Neuronal stem cell (in vitro differentiated cells): ENCODE results near the gene GNB4.

ENCODE experiments used
- DNase-seq: peaks from one replicate; pipeline ENCODE4 v3.0.0-alpha.2; 2013; ENCODE audit warnings: low spot score
- H2AFZ ChIP-seq: one replicate; pipeline ENCODE4 v1.6.1; 2013; ENCODE audit warnings: mild to moderate bottlenecking, low read length, inconsistent platforms
- H2AK5ac ChIP-seq: 2 replicates; pipeline ENCODE4 v1.6.1; 2013; ENCODE audit warnings: low read depth, mild to moderate bottlenecking, inconsistent platforms, low read length, moderate library complexity, mixed read lengths
- H2BK120ac ChIP-seq: 2 replicates; pipeline ENCODE4 v1.6.1; 2013; ENCODE audit warnings: low read depth, mild to moderate bottlenecking, inconsistent platforms, low read length, moderate library complexity, mixed read lengths
- H2BK12ac ChIP-seq: one replicate; pipeline ENCODE4 v1.6.1; 2013; ENCODE audit warnings: low read length, inconsistent platforms
- H2BK15ac ChIP-seq: 2 replicates; pipeline ENCODE4 v1.6.1; 2013; ENCODE audit warnings: mild to moderate bottlenecking, low read length, inconsistent platforms, mixed read lengths
- H2BK5ac ChIP-seq: one replicate; pipeline ENCODE4 v1.6.1; 2013; ENCODE audit warnings: inconsistent platforms, mild to moderate bottlenecking, low read length, moderate library complexity
- H3K14ac ChIP-seq: one replicate; pipeline ENCODE4 v1.6.1; 2013; ENCODE audit warnings: low read length, inconsistent platforms
- H3K18ac ChIP-seq: 2 replicates; pipeline ENCODE4 v1.6.1; 2013; ENCODE audit warnings: low read length, inconsistent platforms
- H3K23ac ChIP-seq: 2 replicates; pipeline ENCODE4 v1.6.1; 2013; ENCODE audit warnings: low read depth, mild to moderate bottlenecking, mixed read lengths, low read length, inconsistent platforms; ENCODE audit not compliant: poor library complexity
- H3K27ac ChIP-seq: replicated peaks from 3 replicates; pipeline ENCODE4 v1.5.1; 2013; ENCODE audit warnings: low read length, inconsistent platforms
- H3K27me3 ChIP-seq, 3 experiments: 2 replicates each; pipeline ENCODE4 v1.6.1; 2013; ENCODE audit warnings: low read length in 3 of 3, mild to moderate bottlenecking in 2 of 3, inconsistent platforms in 1 of 3, low read depth in 1 of 3, mixed read lengths in 1 of 3, moderate library complexity in 1 of 3; ENCODE audit not compliant: control insufficient read depth in 3 of 3, insufficient read depth in 3 of 3
- H3K36me3 ChIP-seq, 2 donors: replicated peaks in 1 of 2; 2 replicates each; pipeline ENCODE4 v1.6.1; 2013; ENCODE audit warnings: low read length in 2 of 2; ENCODE audit not compliant: control insufficient read depth in 2 of 2, insufficient read depth in 2 of 2
- H3K4ac ChIP-seq: 2 replicates; pipeline ENCODE4 v1.6.1; 2013; ENCODE audit warnings: inconsistent platforms, mild to moderate bottlenecking, low read length, moderate library complexity
- H3K4me1 ChIP-seq, 2 donors: 1 replicate in 1 of 2; 2 replicates in 1 of 2; pipeline ENCODE4 v1.6.1; 2013; ENCODE audit warnings: low read length in 2 of 2, low read depth in 1 of 2; ENCODE audit not compliant: control insufficient read depth in 2 of 2, insufficient read depth in 1 of 2
- H3K4me2 ChIP-seq: one replicate; pipeline ENCODE4 v1.6.1; 2013; ENCODE audit warnings: mild to moderate bottlenecking, low read length, inconsistent platforms; ENCODE audit not compliant: insufficient read depth, poor library complexity, severe bottlenecking
- H3K4me3 ChIP-seq, 2 donors: 2 replicates each; pipeline ENCODE4 v1.5.1; 2013; ENCODE audit warnings: low read length in 2 of 2, mild to moderate bottlenecking in 2 of 2, inconsistent platforms in 1 of 2, moderate library complexity in 1 of 2
- H3K79me1 ChIP-seq: one replicate; pipeline ENCODE4 v1.6.1; 2013; ENCODE audit warnings: low read depth, mild to moderate bottlenecking, inconsistent platforms, low read length, moderate library complexity
- H3K9ac ChIP-seq: one replicate; pipeline ENCODE4 v1.6.1; 2013; ENCODE audit warnings: mild to moderate bottlenecking, low read depth, low read length, inconsistent platforms; ENCODE audit not compliant: poor library complexity
- H3K9me3 ChIP-seq, 2 donors: replicated peaks in 1 of 2; 2 replicates each; pipeline versions ENCODE3 to v1.6.1; 2013; ENCODE audit warnings: low read length in 2 of 2, mild to moderate bottlenecking in 2 of 2, inconsistent platforms in 1 of 2, low read depth in 1 of 2, mixed read lengths in 1 of 2, moderate library complexity in 1 of 2; ENCODE audit not compliant: control insufficient read depth in 2 of 2, insufficient read depth in 1 of 2
- H4K8ac ChIP-seq: one replicate; pipeline ENCODE4 v1.6.1; 2013; ENCODE audit warnings: low read depth, mild to moderate bottlenecking, inconsistent platforms, low read length, moderate library complexity
- H4K91ac ChIP-seq: one replicate; pipeline ENCODE4 v1.6.1; 2013; ENCODE audit warnings: low read length, low read depth, mild to moderate bottlenecking, inconsistent platforms; ENCODE audit not compliant: poor library complexity
- WGBS, 2 donors: extraction: QIAGEN DNeasy Blood & Tissue Kit; methylation state at CpG; one replicate each; pipeline ENCODE4 v1.1.7; 2013; ENCODE audit warnings: missing lambda C conversion rate in 2 of 2, mixed read lengths in 1 of 2; ENCODE audit not compliant: insufficient read length in 2 of 2, insufficient replicate concordance in 1 of 2; ENCODE audit errors: extremely low coverage in 2 of 2; 5-methylcytosine and 5-hydroxymethylcytosine counted together

The GNB4 gene

DNA sequence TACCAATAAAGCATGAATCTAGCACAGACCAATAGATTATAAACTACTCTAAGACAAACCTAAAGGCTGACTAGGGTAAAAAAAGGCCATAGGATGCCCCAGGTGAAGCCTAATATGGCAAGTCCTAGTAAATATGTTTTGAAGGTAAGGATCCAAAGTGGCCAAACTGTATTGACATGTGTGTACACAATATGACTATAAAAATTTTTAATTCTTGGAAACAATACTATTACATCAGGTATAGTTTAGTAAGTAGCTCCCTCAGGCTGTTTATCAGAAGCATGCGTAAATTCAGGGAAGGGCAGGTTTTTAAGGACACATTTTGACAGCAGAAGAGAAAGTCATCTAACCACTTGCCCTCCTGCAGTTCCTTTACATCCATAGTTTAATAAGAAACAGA is 18.8 kb downstream of the GNB4 start:
- Histone ChIP-seq H2AK5ac (no peak overlapping the region), H2BK15ac (no peak overlapping the region), H3K14ac (no peak overlapping the region), H3K4me2 (no peak overlapping the region), H4K8ac (no peak overlapping the region), H2BK5ac (no peak overlapping the region), H2AFZ (no peak overlapping the region), H3K79me1 (no peaks in the 10 kb centered on the region), H3K4ac (no peak overlapping the region), H3K23ac (no peak overlapping the region), H3K27ac (no peak overlapping the region), H3K18ac (no peak overlapping the region), H3K4me3 (no peak overlapping the region), H3K4me1 (no peaks in the 10 kb centered on the region), H3K9me3 (no peaks in the 10 kb centered on the region), H2BK120ac (no peak overlapping the region), H2BK12ac (no peak overlapping the region), H4K91ac (no peak overlapping the region), H3K9ac (no peak overlapping the region), H3K36me3 (peaks cover 0 to under 1% of the 10 kb centered on the region in 2 donors), H3K27me3 (no peaks in the 10 kb centered on the region)
- no CpG with 5 or more reads among the region's 1 CpG for WGBS, 2 donors
- DNase-seq = no peak

DNA sequence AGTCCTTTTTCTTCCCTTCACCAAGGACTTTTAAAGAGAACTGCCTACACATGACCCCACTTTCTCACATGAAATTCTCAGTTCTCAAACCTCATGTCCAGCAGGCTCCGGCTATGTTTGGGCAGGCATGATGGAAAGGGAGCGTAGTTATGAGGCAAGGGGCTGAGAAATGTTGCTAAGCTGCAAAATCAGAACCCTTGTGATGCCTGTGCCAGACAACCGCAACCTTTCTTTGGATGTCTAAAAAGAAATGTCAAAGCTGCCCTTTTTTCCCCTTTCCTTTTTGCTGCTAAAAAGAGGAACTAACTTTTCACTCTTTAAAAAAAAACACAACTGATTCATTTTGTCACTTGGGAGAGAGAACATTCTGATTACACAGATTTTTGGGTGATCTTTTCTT is 19.2 kb downstream of the GNB4 start:
- no peaks in the 10 kb centered on the region for H3K4me1 ChIP-seq
- H3K23ac ChIP-seq = no peak overlapping the region
- no peak overlapping the region for H2BK12ac ChIP-seq
- H2BK15ac ChIP-seq = no peak overlapping the region
- no peak overlapping the region for H4K91ac ChIP-seq
- H3K4me2 ChIP-seq = no peak overlapping the region
- H3K9me3 ChIP-seq = no peaks in the 10 kb centered on the region
- H2BK120ac ChIP-seq = no peak overlapping the region
- no peaks in the 10 kb centered on the region for H3K27me3 ChIP-seq
- WGBS, 2 donors = no CpG with 5 or more reads among the region's 3 CpGs
- H2BK5ac ChIP-seq = no peak overlapping the region
- no peak overlapping the region for H3K18ac ChIP-seq
- no peak overlapping the region for H4K8ac ChIP-seq
- no peak overlapping the region for H3K14ac ChIP-seq
- DNase-seq = no peak
- H3K36me3 ChIP-seq = peaks cover 0 to 5% of the 10 kb centered on the region in 2 donors
- no peak overlapping the region for H2AFZ ChIP-seq
- no peak overlapping the region for H3K4me3 ChIP-seq
- H3K27ac ChIP-seq = no peak overlapping the region
- H3K4ac ChIP-seq = no peak overlapping the region
- no peak overlapping the region for H3K9ac ChIP-seq
- no peaks in the 10 kb centered on the region for H3K79me1 ChIP-seq
- no peak overlapping the region for H2AK5ac ChIP-seq

DNA sequence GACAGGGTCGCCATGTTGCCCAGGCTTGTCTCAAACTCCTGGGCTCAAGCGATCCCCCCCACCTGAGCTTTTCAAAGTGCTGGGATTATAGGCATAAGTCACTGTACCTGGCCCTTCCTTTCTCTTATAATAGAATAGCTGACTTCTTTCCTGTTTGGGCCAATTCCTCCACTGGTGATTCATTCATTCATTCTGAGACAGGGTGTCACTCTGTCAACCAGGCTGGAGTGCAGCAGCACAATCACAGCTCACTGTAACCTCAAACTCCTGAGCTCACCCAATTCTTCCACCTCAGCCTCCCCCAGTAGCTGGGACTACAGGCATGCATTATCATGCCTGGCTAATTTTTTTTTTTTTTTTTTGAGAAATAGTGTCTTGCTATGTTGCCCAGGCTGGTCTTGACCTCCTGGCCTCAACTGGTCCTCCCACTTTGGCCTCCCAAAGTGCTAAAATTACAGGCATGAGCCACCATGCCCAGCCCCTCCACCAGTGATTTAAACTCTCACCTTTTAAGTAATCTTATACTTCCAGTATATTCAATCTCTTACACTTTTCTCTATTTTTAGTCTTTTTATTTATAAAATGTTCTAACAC is 20.9 kb downstream of the GNB4 start:
- no peak overlapping the region for H2BK120ac ChIP-seq
- H3K23ac ChIP-seq = no peak overlapping the region
- no peak overlapping the region for H2AFZ ChIP-seq
- no CpG with 5 or more reads among the region's 2 CpGs for WGBS, 2 donors
- H4K8ac ChIP-seq = no peak overlapping the region
- no peak for DNase-seq
- H3K4me1 ChIP-seq = no peaks in the 10 kb centered on the region
- no peak overlapping the region for H3K9ac ChIP-seq
- no peak overlapping the region for H3K27ac ChIP-seq
- H2BK5ac ChIP-seq = no peak overlapping the region
- H2AK5ac ChIP-seq = no peak overlapping the region
- H3K18ac ChIP-seq = no peak overlapping the region
- H3K4me2 ChIP-seq = no peak overlapping the region
- peaks cover 0 to 16% of the 10 kb centered on the region in 2 donors for H3K36me3 ChIP-seq
- H4K91ac ChIP-seq = no peak overlapping the region
- no peaks in the 10 kb centered on the region for H3K9me3 ChIP-seq
- no peak overlapping the region for H2BK15ac ChIP-seq
- no peak overlapping the region for H3K4ac ChIP-seq
- H3K14ac ChIP-seq = no peak overlapping the region
- H3K79me1 ChIP-seq = no peaks in the 10 kb centered on the region
- no peak overlapping the region for H2BK12ac ChIP-seq
- H3K27me3 ChIP-seq = no peaks in the 10 kb centered on the region
- no peak overlapping the region for H3K4me3 ChIP-seq

DNA sequence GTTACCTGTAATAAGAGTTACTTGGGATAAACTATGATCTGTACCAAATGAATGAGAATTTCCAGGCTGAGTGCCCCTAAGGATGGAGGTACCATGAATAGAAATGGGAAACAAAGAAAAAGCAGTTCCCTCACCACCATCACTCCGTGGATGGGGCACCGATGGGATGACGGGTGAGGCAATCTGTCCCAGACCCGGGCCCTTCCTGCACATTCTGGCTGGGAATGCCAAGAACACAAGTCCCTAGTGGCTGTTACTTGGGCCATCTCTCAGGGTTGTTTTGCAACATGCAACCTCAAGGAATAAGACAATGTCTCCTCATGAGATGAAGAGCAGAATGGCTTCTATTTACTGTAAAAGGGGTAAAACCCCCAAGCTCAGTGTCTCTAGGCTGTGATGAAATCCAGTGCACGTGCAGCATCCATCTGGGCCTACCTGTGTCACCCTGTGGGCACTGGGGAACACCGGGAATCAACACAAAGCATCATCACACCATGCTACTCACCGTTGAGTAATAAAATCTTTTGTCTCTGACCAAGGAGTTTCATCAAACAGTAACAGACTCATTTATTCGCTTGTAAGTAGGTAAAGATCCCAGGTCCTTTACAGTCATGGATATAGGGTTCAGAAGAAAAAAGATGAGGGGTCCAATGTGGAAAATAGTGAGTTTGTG is 22.3 kb downstream of the GNB4 start:
- no peak overlapping the region for H4K91ac ChIP-seq
- no peak overlapping the region for H3K14ac ChIP-seq
- H3K4ac ChIP-seq = no peak overlapping the region
- H3K36me3 ChIP-seq = peaks cover 0 to 30% of the 10 kb centered on the region in 2 donors
- H3K23ac ChIP-seq = no peak overlapping the region
- WGBS, 2 donors = no CpG with 5 or more reads among the region's 8 CpGs
- no peaks in the 10 kb centered on the region for H3K4me1 ChIP-seq
- no peak overlapping the region for H3K9ac ChIP-seq
- H3K4me3 ChIP-seq = no peak overlapping the region
- H3K9me3 ChIP-seq = no peaks in the 10 kb centered on the region
- H3K27ac ChIP-seq = no peak overlapping the region
- H2BK15ac ChIP-seq = no peak overlapping the region
- H4K8ac ChIP-seq = no peak overlapping the region
- no peaks in the 10 kb centered on the region for H3K79me1 ChIP-seq
- no peak overlapping the region for H2BK120ac ChIP-seq
- DNase-seq = no peak
- H3K27me3 ChIP-seq = no peaks in the 10 kb centered on the region
- H2BK12ac ChIP-seq = no peak overlapping the region
- no peak overlapping the region for H2BK5ac ChIP-seq
- no peak overlapping the region for H3K18ac ChIP-seq
- H3K4me2 ChIP-seq = no peak overlapping the region
- no peak overlapping the region for H2AK5ac ChIP-seq
- H2AFZ ChIP-seq = no peak overlapping the region
